Stimulated activated naive CD8-positive, alpha-beta T cell treated with anti-CD3 and anti-CD28 coated beads, Interleukin-15, amount 100 ng/mL, for 72 hours (primary cell): ENCODE data around the gene SLC6A3.

Source experiments
- ATAC-seq: fragments of 150-1000 bp; cut with Tn5 transposase; 2 replicates; pipeline ENCODE4 v1.10.0; 2021; ENCODE audit warnings: mild to moderate bottlenecking, moderate library complexity
- DNase-seq, 2 donors: peaks; one replicate each; pipeline ENCODE4 v3.0.0; 2021 to 2022
- H3K27ac Mint-ChIP-seq, 2 donors: one replicate each; pipeline ENCODE4 v1.8.0; 2022; ENCODE audit warnings: mild to moderate bottlenecking in 2 of 2, mixed read lengths in 2 of 2, moderate library complexity in 2 of 2
- H3K27me3 Mint-ChIP-seq: one replicate; pipeline ENCODE4 v1.8.0; 2022; ENCODE audit warnings: mixed read lengths
- H3K4me1 Mint-ChIP-seq: one replicate; pipeline ENCODE4 v1.8.0; 2022; ENCODE audit warnings: mild to moderate bottlenecking, mixed read lengths
- H3K4me3 Mint-ChIP-seq, 2 donors: one replicate each; pipeline ENCODE4 v1.8.0; 2022; ENCODE audit warnings: mild to moderate bottlenecking in 2 of 2, mixed read lengths in 2 of 2, moderate library complexity in 1 of 2
- H3K9me3 Mint-ChIP-seq, 2 donors: one replicate each; pipeline ENCODE4 v1.8.0; 2022; ENCODE audit warnings: mixed read lengths in 2 of 2

SLC6A3 gene

GRCh38 chr5:1390861-1391600, 54.2 kb downstream of the SLC6A3 start:
- ATAC-seq: no peak
- DNase-seq: no peak
- Mint-ChIP-seq H3K9me3 (no peaks in the 10 kb centered on the region), H3K27ac (no peak overlapping the region), H3K4me3 (no peak overlapping the region), H3K27me3 (peaks cover 28% of the 10 kb centered on the region), H3K4me1 (peaks cover 12% of the 10 kb centered on the region)

DNA sequence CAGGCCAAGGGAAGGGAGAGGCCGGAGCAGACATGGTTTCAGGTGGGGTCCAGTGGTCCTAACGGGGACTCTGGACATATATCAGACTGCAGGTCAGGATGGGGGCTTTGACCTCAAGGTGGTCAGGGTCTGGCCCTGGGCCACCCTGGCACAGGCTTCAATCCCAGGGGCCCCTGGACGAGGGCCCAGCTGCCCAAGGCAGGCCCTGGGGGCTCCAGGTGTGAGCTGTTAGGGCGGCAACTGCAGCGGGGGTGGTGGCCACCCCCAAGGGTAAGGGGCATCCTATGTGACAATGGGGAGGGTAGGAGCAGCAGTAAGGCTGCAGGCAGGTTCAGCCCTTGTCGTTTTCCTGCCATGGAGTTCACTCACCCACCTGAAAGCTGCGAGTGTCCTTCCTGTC, 54.9 kb downstream of the SLC6A3 start:
- Mint-ChIP-seq H3K27ac (no peak overlapping the region), H3K9me3 (no peaks in the 10 kb centered on the region), H3K4me1 (peaks cover 16% of the 10 kb centered on the region), H3K4me3 (no peak overlapping the region), H3K27me3 (peaks cover 21% of the 10 kb centered on the region)
- no peak for ATAC-seq
- no peak for DNase-seq

DNA sequence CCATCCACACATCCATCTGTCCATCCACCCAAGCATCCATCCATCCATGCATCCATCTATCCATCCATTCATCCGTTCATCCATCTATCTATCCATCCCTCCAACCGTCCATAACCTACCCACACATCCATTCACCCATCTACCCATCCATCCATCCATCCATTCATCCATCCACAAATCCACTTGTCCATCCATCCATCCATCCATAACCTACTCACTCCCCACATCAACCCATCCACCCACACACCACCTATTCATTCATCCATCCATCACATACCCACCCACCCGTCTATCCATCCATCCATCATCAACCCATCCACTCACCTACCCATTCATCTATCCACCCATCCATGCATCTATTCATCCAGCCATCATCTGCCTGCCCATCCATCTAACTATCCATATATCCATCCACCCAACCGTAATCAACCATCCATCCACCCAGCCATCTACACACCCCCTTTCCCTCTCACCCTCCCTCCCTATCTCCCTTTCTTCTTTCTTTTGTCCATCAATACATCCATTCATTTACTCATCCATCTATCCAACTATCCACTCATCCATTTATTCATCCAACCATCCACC, 56.8 kb downstream of the SLC6A3 start:
- H3K27ac Mint-ChIP-seq: no peak overlapping the region
- DNase-seq: no peak
- H3K9me3 Mint-ChIP-seq: no peaks in the 10 kb centered on the region
- peaks cover 18% of the 10 kb centered on the region for H3K4me1 Mint-ChIP-seq
- H3K4me3 Mint-ChIP-seq: no peak overlapping the region
- no peak for ATAC-seq
- H3K27me3 Mint-ChIP-seq: peaks cover 3% of the 10 kb centered on the region

DNA sequence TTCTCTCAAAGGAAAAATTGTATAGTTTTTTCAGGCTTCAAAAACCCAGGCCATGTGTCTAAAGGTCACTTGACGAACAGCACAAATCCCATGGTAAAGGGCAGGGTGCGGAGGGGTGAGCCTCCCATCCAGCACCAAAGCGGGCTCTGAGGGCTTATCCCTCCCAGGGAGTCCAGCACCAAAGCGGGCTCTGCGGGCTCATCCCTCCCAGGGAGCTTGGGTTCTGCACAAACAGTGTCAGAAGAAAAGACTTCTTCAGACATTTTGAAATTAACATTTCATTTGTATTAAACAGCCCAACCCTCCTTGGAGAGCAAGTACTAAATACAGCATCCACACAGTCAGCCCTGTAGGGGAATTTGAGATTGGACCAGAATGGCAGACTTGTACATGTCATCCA, 57.4 kb downstream of the SLC6A3 start:
- Mint-ChIP-seq H3K27ac (no peak overlapping the region), H3K9me3 (no peaks in the 10 kb centered on the region), H3K27me3 (no peaks in the 10 kb centered on the region), H3K4me1 (peaks cover 18% of the 10 kb centered on the region), H3K4me3 (no peak overlapping the region)
- ATAC-seq (no peak), DNase-seq (no peak)

DNA sequence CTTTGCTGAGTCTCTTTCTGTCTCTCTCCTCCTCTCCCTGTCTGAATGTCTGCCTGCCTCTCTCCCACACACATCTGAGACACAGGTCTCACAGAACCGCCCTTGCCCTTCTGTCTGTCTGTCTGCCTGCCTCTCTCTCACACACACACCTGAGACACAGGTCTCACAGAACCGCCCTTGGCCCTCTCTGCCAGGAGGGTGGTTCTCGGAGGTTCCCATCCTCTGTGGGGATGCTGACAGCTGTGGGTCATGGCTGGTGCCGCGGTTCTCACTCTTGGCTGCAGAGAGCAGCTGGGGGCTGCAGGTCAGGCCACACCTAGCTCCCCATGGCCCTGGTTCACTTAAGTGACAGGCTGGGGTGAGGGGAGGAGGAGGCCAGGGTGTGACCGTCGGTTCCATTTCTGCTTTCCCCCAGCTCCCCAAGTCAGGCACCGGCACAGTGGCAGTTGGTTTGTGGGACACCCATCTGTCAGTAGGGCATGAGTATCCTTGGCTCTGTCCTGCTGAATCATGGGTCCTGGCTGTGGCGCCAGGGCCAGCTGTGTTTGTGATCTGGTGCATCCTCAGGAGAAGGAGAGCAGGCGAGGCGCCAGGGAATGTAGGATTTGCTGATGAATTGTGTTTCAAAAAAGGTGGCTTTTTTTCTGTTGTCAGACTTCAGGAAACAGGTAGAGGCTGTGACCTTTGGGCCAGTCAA, 58.0 kb downstream of the SLC6A3 start:
- H3K27ac Mint-ChIP-seq: peak overlapping the region; percentile 89 to 95
- peak overlapping the region; percentile 98 for H3K4me3 Mint-ChIP-seq
- peaks cover 18% of the 10 kb centered on the region for H3K4me1 Mint-ChIP-seq
- H3K27me3 Mint-ChIP-seq: no peaks in the 10 kb centered on the region
- DNase-seq (no peak), ATAC-seq (no peak)
- no peaks in the 10 kb centered on the region for H3K9me3 Mint-ChIP-seq

DNA sequence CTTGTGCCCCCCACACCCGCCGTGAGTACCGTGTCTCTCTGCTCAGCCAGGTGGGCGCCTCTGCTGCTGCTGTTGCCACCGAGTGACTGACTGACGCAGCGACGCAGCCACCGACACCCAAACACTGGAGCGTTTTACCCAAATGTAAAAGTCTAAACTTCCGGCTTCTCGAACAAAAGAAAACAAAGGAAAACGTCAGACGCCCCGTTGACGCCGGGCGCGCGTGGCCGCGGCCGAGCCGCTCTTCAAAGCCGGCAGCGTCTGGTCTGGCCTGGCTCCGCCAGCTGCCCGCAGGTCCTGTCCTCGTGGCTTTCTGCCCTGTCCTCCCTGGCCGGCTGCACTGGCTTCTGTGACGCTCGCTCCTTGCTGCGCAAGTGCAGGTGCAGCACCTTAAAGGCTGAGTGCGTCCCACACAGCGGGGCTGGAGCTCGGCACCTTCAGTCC, 58.9 kb downstream of the SLC6A3 start:
- DNase-seq (peak; percentile 66 to 71), ATAC-seq (peak; percentile 77)
- peaks cover 4% of the 10 kb centered on the region for H3K27me3 Mint-ChIP-seq
- H3K4me3 Mint-ChIP-seq: peak overlapping the region; percentile 98
- H3K27ac Mint-ChIP-seq: peak overlapping the region; percentile 89 to 95
- H3K9me3 Mint-ChIP-seq: no peaks in the 10 kb centered on the region
- peaks cover 23% of the 10 kb centered on the region for H3K4me1 Mint-ChIP-seq

DNA sequence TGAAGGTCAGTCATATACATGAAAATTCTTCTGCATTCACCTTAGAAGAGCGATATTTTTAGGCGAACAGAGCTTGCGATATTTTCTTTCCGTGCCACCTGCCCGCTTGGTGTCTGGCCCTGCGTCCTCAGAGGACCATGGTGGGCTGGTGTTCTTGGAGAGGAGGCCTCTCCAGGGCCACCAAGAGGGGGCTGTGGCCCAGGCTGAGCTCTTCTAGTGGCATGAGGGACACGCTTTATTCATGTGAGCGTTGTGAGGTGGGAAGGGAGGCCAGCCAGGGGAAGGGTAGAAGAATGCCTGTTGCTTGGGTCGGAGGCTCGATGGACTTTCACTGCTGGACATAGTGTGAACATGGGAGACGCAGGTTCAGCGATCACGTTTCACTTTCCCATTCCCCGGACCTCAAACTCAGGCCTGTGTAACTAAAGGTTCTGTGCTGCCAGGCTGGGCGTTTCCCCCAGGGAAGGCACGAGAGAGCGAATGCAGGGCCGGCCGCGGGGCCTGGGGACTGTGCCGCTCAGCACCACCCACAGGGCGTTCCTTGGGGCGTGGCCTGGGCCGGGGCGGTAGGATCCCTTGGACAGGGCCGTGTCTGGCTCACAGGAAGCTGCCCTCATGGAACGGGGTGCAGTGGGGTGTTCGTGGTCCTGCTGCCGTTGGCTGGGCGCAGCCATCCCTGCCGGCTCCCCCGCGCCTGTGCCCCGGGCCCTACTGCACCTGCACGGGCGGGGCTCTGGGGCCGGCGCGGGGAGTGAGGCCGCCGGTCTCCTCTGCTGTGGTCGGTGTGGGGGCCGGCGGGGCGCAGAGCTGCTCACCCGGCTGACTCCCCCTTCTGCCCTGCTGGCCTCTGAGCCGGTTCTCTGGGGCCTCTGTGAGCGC, 59.6 kb downstream of the SLC6A3 start:
- DNase-seq (peak; percentile 77 to 82), ATAC-seq (peak; percentile 94)
- peaks cover 30% of the 10 kb centered on the region for H3K4me1 Mint-ChIP-seq
- H3K9me3 Mint-ChIP-seq: no peaks in the 10 kb centered on the region
- peak overlapping the region; percentile 89 to 95 for H3K27ac Mint-ChIP-seq
- peak overlapping the region; percentile 98 for H3K4me3 Mint-ChIP-seq
- H3K27me3 Mint-ChIP-seq: peaks cover 7% of the 10 kb centered on the region

DNA sequence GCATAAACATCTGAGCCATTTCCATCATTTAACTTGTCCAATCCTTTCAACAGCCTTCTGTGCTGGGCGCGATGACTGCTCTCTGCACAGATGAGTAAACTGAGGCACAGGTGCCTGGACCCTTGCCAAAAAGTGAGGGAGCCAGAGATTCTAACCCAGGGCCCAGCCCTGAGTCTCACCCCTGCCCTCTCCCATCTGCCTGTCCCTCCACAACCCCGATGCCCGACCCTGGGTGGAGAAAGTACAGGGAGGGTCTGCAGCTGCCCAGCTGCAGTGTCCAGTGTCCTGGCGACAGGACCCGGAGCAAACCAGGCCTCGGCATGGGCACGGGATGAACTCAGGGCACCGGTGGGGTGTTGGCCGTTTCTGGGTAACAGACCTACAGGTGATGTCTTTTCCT, 60.7 kb downstream of the SLC6A3 start:
- H3K27me3 Mint-ChIP-seq: peaks cover 7% of the 10 kb centered on the region
- no peak overlapping the region for H3K4me3 Mint-ChIP-seq
- DNase-seq: no peak
- H3K4me1 Mint-ChIP-seq: peaks cover 37% of the 10 kb centered on the region
- no peak overlapping the region for H3K27ac Mint-ChIP-seq
- ATAC-seq: no peak
- H3K9me3 Mint-ChIP-seq: no peaks in the 10 kb centered on the region

- Mint-ChIP-seq H3K27me3 (peaks cover 7% of the 10 kb centered on the region), H3K9me3 (no peaks in the 10 kb centered on the region), H3K27ac (no peak overlapping the region), H3K4me1 (peaks cover 37% of the 10 kb centered on the region), H3K4me3 (no peak overlapping the region)
- DNase-seq: no peak
- no peak for ATAC-seq
These were observed 61.3 kb downstream of the SLC6A3 start for GRCh38 chr5:1383886-1384401.

GRCh38 chr5:1383344-1383743, 61.9 kb downstream of the SLC6A3 start:
- Mint-ChIP-seq H3K4me3 (no peak overlapping the region), H3K27me3 (peaks cover 7% of the 10 kb centered on the region), H3K9me3 (no peaks in the 10 kb centered on the region), H3K4me1 (peaks cover 37% of the 10 kb centered on the region), H3K27ac (no peak overlapping the region)
- no peak for ATAC-seq
- no peak for DNase-seq

GRCh38 chr5:1382248-1382700, 63.0 kb downstream of the SLC6A3 start:
- Mint-ChIP-seq H3K4me3 (no peak overlapping the region), H3K4me1 (peaks cover 35% of the 10 kb centered on the region), H3K27me3 (peaks cover 7% of the 10 kb centered on the region), H3K9me3 (no peaks in the 10 kb centered on the region), H3K27ac (no peak overlapping the region)
- no peak for DNase-seq
- ATAC-seq: no peak

DNA sequence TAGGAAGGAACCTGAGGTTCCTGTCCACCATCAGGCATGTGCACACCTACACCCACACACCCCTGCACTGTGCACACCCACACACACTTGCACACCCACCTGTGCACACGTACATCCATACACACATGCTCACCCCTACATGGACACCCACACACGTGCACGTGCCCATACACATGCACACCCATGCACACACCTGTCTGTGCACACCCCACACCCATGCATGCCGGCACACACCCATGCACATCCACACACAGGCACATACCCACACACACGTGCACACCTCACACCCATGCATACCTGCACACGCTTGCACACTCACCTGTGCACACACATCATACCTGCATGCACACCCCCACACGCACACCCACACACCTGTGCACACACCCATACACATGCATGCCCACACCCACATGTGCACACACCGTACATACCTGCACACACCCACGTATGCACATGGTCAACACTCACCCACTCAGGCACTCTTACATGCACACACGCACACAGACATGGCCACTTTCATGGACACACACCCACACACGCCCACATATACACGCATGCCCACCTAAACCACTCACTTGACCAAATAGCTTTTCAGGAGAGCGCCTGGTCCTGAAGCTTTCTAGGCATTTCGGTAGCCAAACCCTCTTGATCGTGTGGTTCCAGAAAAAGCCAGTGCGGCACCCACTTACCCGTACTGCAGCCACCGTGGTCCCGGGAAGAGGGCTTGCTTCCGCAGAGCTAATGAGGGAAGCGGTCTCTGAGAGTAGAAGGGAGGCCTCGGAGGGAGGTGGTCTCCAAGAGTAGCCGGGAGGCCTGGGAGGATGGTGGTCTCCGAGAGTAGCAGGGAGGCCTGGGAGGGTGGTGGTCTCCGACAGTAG, 63.6 kb downstream of the SLC6A3 start:
- Mint-ChIP-seq H3K27me3 (peaks cover 7% of the 10 kb centered on the region), H3K4me1 (peaks cover 29% of the 10 kb centered on the region), H3K27ac (peak overlapping the region in 1 of 2 donors; percentile 71), H3K9me3 (no peaks in the 10 kb centered on the region), H3K4me3 (no peak overlapping the region)
- DNase-seq (no peak), ATAC-seq (no peak)

GRCh38 chr5:1380910-1381309, 64.3 kb downstream of the SLC6A3 start:
- ATAC-seq (no peak), DNase-seq (no peak)
- Mint-ChIP-seq H3K4me3 (peak overlapping the region in 1 of 2 donors; percentile 13), H3K9me3 (no peaks in the 10 kb centered on the region), H3K27ac (no peak overlapping the region), H3K27me3 (peaks cover 7% of the 10 kb centered on the region), H3K4me1 (peaks cover 25% of the 10 kb centered on the region)

GRCh38 chr5:1380011-1380817, 65.0 kb downstream of the SLC6A3 start:
- peaks cover 7% of the 10 kb centered on the region for H3K27me3 Mint-ChIP-seq
- H3K4me3 Mint-ChIP-seq: peak overlapping the region; percentile 73 to 76
- ATAC-seq (peak; percentile 92), DNase-seq (peak; percentile 69 to 71)
- peaks cover 20% of the 10 kb centered on the region for H3K4me1 Mint-ChIP-seq
- H3K9me3 Mint-ChIP-seq: no peaks in the 10 kb centered on the region
- no peak overlapping the region for H3K27ac Mint-ChIP-seq
